Prostate gland (tissue), 2 donors: Measurements from ENCODE around the gene POMGNT1. TPM values are rescaled to one million over a fixed set of nuclear protein-coding genes. Genes with fewer than 3 reads are reported as not detected.

ENCODE experiments used
- DNase-seq: peaks from one replicate; pipeline ENCODE4 v3.0.0-alpha.2; 2019; ENCODE audit warnings: low spot score
- H3K27ac ChIP-seq, 2 donors: fragments of 200-600 bp; sonication (generic); 2 replicates each; pipeline ENCODE4 v1.5.1; 2017 to 2019
- H3K27me3 ChIP-seq: fragments of 200-600 bp; sonication (generic); replicated peaks from 2 replicates; pipeline ENCODE4 v1.5.1; 2019; ENCODE audit not compliant: insufficient read depth
- H3K36me3 ChIP-seq, 2 donors: fragments of 200-600 bp; sonication (generic); 1 replicate in 1 of 2; 2 replicates in 1 of 2; pipeline versions ENCODE4 v1.5.1 to v1.8.1; 2017 to 2019
- H3K4me1 ChIP-seq: fragments of 200-600 bp; sonication (generic); replicated peaks from 2 replicates; pipeline ENCODE4 v1.5.1; 2019
- H3K4me3 ChIP-seq, 2 donors: fragments of 200-600 bp; sonication (generic); 2 replicates each; pipeline ENCODE4 v1.5.1; 2017 to 2019
- H3K9me3 ChIP-seq: fragments of 200-600 bp; sonication (generic); 2 replicates; pipeline ENCODE4 v1.5.1; 2017
- CTCF ChIP-seq, 4 experiments: fragments of 200-600 bp in 2 of 4; fragments of 450-650 bp in 2 of 4; sonication (generic) in 2 of 4; IDR thresholded peaks; 1 replicate in 3 of 4; 2 replicates in 1 of 4; pipeline ENCODE4 v1.5.1; 2016 to 2019; ENCODE audit warnings: antibody characterized with exemption in 4 of 4, mild to moderate bottlenecking in 2 of 4, moderate library complexity in 2 of 4
- POLR2A ChIP-seq: fragments of 450-650 bp; IDR thresholded peaks from one replicate; pipeline ENCODE4 v1.6.1; 2016; ENCODE audit warnings: antibody characterized with exemption, mild to moderate bottlenecking
- POLR2AphosphoS5 ChIP-seq: sonication (generic); formaldehyde crosslinking; IDR thresholded peaks from one replicate; pipeline ENCODE4 v1.6.1; 2017; ENCODE audit warnings: antibody characterized with exemption
- WGBS: methylation state at CpG from one replicate; pipeline ENCODE4 v1.1.5; 2018; 5-methylcytosine and 5-hydroxymethylcytosine counted together
- intact Hi-C: fragments of 100-400 bp; cut with DNase I; formaldehyde crosslinking; loops from one replicate; pipeline ENCODE4 v1.14.2; 2022
- total RNA-seq, 2 donors: library from RNA; depleted of rRNA; stranded (reverse); fragments of >200 nt; gene quantifications; one replicate each; pipeline ENCODE4 v1.1.0, GENCODE V29; 2016

The POMGNT1 gene
- total RNA-seq, 2 donors from 2014 or later: 106 to 120 TPM

- peaks cover 7% of the 10 kb centered on the region for H3K4me1 ChIP-seq
- WGBS: 85% methylated on average over 1 of the region's 1 CpG
- no peak overlapping the region for H3K4me3 ChIP-seq
- no peak overlapping the region for H3K27ac ChIP-seq
- no peaks in the 10 kb centered on the region for H3K9me3 ChIP-seq
- no peaks in the 10 kb centered on the region for H3K27me3 ChIP-seq
- H3K36me3 ChIP-seq: no peaks in the 10 kb centered on the region
- intact Hi-C loops: no loop called here
- TF ChIP-seq CTCF (IDR thresholded peaks at IDR 0.05) (no peak), POLR2AphosphoS5 (no peak), POLR2A (no peak)
- no peak for DNase-seq
Measured at GRCh38 chr1:46168477-46168876, 29.8 kb downstream of the POMGNT1 start.

DNA sequence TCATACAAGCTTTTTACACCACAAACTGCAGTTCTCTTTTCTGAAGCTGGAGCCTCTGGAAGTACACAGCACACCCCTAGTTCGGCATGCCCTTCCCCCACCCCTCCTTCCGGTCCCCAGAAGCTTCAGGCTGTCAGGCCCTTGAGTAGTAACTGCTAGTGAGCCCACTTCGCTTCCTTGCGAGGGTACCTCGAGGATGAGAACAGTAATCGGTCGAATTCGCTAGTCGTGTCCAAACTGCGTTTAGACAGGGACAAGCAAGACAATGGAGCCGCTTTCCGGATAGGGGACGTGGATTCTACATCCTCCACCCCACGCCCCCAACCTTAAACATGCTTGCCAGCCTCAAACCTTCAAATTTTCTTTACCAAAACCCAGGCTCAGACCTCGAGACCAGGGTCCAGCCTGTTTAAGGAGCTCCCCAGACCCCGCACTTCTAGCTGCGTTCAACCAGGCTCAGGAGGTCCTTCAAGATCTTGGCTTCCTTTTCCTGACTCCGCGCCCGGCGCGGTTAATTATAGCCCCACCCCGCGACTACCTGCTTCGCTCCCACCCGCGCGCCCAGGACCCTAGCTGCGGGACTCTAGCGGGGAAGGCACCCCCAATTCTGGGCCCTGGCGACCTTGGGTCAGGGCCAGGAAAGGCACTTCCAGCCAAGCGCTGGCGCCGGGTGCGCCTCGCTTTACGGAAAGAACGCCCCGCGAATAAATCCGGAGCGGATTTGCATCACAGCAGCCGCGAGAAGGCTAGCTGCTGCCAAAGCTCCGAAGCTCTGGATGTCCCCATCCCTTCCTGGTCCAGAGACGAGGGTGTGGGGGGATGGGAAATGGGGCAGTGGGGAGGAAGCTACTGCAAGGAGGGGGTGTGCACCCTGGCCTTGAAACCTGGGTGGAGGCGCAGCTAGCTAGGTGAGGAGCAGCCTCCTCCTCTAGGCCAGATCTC lies 31.4 kb downstream of the POMGNT1 start:
- Histone ChIP-seq H3K9me3 (no peaks in the 10 kb centered on the region), H3K27ac (peak overlapping the region; percentile 41 to 44), H3K4me3 (peak overlapping the region; percentile 31), H3K36me3 (no peaks in the 10 kb centered on the region), H3K27me3 (no peaks in the 10 kb centered on the region), H3K4me1 (peaks cover under 1% of the 10 kb centered on the region)
- TF ChIP-seq POLR2AphosphoS5 (peak; percentile 24), CTCF (IDR thresholded peaks at IDR 0.05) (no peak)
- no peak for DNase-seq
- intact Hi-C loops: no loop called here
- 18% methylated on average over 47 of the region's 47 CpGs for WGBS

GRCh38 chr1:46160212-46160611 lies 38.0 kb downstream of the POMGNT1 start:
- Histone ChIP-seq H3K36me3 (no peaks in the 10 kb centered on the region), H3K9me3 (no peaks in the 10 kb centered on the region), H3K27me3 (no peaks in the 10 kb centered on the region), H3K4me1 (no peaks in the 10 kb centered on the region), H3K4me3 (no peak overlapping the region), H3K27ac (no peak overlapping the region)
- DNase-seq: no peak
- TF ChIP-seq CTCF (IDR thresholded peaks at IDR 0.05) (no peak), POLR2AphosphoS5 (no peak), POLR2A (no peak)
- 89% methylated on average over 1 of the region's 1 CpG for WGBS
- intact Hi-C loops: no loop called here

- no peaks in the 10 kb centered on the region for H3K9me3 ChIP-seq
- H3K4me1 ChIP-seq: no peaks in the 10 kb centered on the region
- no peaks in the 10 kb centered on the region for H3K36me3 ChIP-seq
- intact Hi-C loops: no loop called here
- no peak overlapping the region for H3K27ac ChIP-seq
- TF ChIP-seq POLR2A (no peak), POLR2AphosphoS5 (no peak), CTCF (IDR thresholded peaks at IDR 0.05) (no peak)
- DNase-seq: no peak
- no peaks in the 10 kb centered on the region for H3K27me3 ChIP-seq
- WGBS: 77% methylated on average over 3 of the region's 3 CpGs
- H3K4me3 ChIP-seq: no peak overlapping the region
Measured at GRCh38 chr1:46159516-46159915, 38.7 kb downstream of the POMGNT1 start.
